ENCODE results near the gene TMC6. TPM values are rescaled to one million over a fixed set of nuclear protein-coding genes. Genes with fewer than 3 reads are reported as not detected.

TMC6 gene
- total RNA-seq, 2 experiments from 2014 or later = 209 to 213 TPM

GRCh38 chr17:78125138-78125913 is 3.2 kb downstream of the TMC6 start:
- ATAC-seq (no peak), DNase-seq (peak; percentile 58)
- POLR2A ChIA-PET = interaction anchor here (0.8 to 18.6 kb wide), 7 partner anchors 12 to 62 kb away, joined by 3 to 335 read pairs (median 4); partner anchors contain the start of genes AFMID, C17orf99, TK1 and TMC8
- H3K27ac Mint-ChIP-seq = peak overlapping the region; percentile 50
- no peak for TF ChIP-seq CTCF (IDR thresholded peaks at IDR 0.05)
- no peaks in the 10 kb centered on the region for H3K27me3 Mint-ChIP-seq
- H3K4me3 Mint-ChIP-seq = peak overlapping the region; percentile 78
- H3K4me1 Mint-ChIP-seq (ENCODE audit: low read depth) = peaks cover 64% of the 10 kb centered on the region
- no peaks in the 10 kb centered on the region for H3K9me3 Mint-ChIP-seq
- peaks cover 58% of the 10 kb centered on the region for H3K36me3 Mint-ChIP-seq (ENCODE audit: low read depth)
- CTCF ChIA-PET = interaction anchor here (0.8 to 7.9 kb wide), 6 partner anchors 9 to 126 kb away, joined by 3 to 83 read pairs (median 4); no protein-coding TSS in a partner anchor
- intact Hi-C loops (cut with micrococcal nuclease) = no loop called here

GRCh38 chr17:78124836-78125137 is 3.8 kb downstream of the TMC6 start:
- Mint-ChIP-seq H3K4me1 (ENCODE audit: low read depth) (peaks cover 60% of the 10 kb centered on the region), H3K27me3 (no peaks in the 10 kb centered on the region), H3K9me3 (no peaks in the 10 kb centered on the region), H3K27ac (peak overlapping the region; percentile 50), H3K36me3 (ENCODE audit: low read depth) (peaks cover 62% of the 10 kb centered on the region), H3K4me3 (peak overlapping the region; percentile 78)
- no peak for TF ChIP-seq CTCF (IDR thresholded peaks at IDR 0.05)
- POLR2A ChIA-PET = interaction anchor here (0.8 to 18.6 kb wide), 6 partner anchors 11 to 63 kb away, joined by 3 to 335 read pairs (median 4); partner anchors contain the start of genes AFMID, C17orf99, TK1 and TMC8
- intact Hi-C loops (cut with micrococcal nuclease) = no loop called here
- no peak for ATAC-seq
- DNase-seq = no peak
- CTCF ChIA-PET = interaction anchor here (1.1 to 7.9 kb wide), 4 partner anchors 8 to 126 kb away, joined by 3 to 83 read pairs (median 9); no protein-coding TSS in a partner anchor

- CTCF ChIA-PET = interaction anchor here (1.0 to 7.9 kb wide), 4 partner anchors 10 to 127 kb away, joined by 3 to 83 read pairs (median 4); no protein-coding TSS in a partner anchor
- Mint-ChIP-seq H3K4me1 (ENCODE audit: low read depth) (peaks cover 55% of the 10 kb centered on the region), H3K27me3 (no peaks in the 10 kb centered on the region), H3K4me3 (peak overlapping the region; percentile 78), H3K9me3 (no peaks in the 10 kb centered on the region), H3K36me3 (ENCODE audit: low read depth) (peaks cover 63% of the 10 kb centered on the region), H3K27ac (peak overlapping the region; percentile 80)
- intact Hi-C loops (cut with micrococcal nuclease) = no loop called here
- POLR2A ChIA-PET = interaction anchor here (0.8 to 18.6 kb wide), 5 partner anchors 11 to 52 kb away, joined by 3 to 335 read pairs (median 5); partner anchors contain the start of genes C17orf99 and TMC8
- no peak for DNase-seq
- no peak for ATAC-seq
- TF ChIP-seq CTCF (IDR thresholded peaks at IDR 0.05) = no peak
Observed at GRCh38 chr17:78124081-78124835, 4.3 kb downstream of the TMC6 start.

- intact Hi-C loops (cut with micrococcal nuclease) = no loop called here
- POLR2A ChIA-PET = interaction anchor here (7.6 to 18.6 kb wide), 2 partner anchors 10 to 15 kb away, joined by 56 to 335 read pairs; partner anchors contain the start of genes C17orf99 and TMC8
Observed at GRCh38 chr17:78123258-78123929, 5.2 kb downstream of the TMC6 start.

More at GRCh38 chr17:78123258-78123929, 5.2 kb downstream of the TMC6 start:
- Mint-ChIP-seq H3K9me3 (no peaks in the 10 kb centered on the region), H3K36me3 (ENCODE audit: low read depth) (peaks cover 65% of the 10 kb centered on the region), H3K27ac (peak overlapping the region; percentile 94), H3K4me1 (ENCODE audit: low read depth) (peaks cover 53% of the 10 kb centered on the region), H3K27me3 (no peaks in the 10 kb centered on the region), H3K4me3 (peak overlapping the region; percentile 78)
- CTCF ChIA-PET = interaction anchor here (1.0 to 7.9 kb wide), 3 partner anchors 10 to 38 kb away, joined by 3 to 83 read pairs (median 5); no protein-coding TSS in a partner anchor
- no peak for ATAC-seq
- no peak for TF ChIP-seq CTCF (IDR thresholded peaks at IDR 0.05)
- no peak for DNase-seq
